Measurements from ENCODE around the gene PAPPA2.

GRCh38 chr1:176416777-176417176 lies 46.2 kb upstream of the PAPPA2 start:
- TF ChIP-seq CTCF (IDR thresholded peaks at IDR 0.05; ENCODE audit: low read length) (no peak), EZH2 (IDR thresholded peaks at IDR 0.05; ENCODE audit: borderline replicate concordance, low read length) (no peak)
